CD4-positive, alpha-beta memory T cell (primary cell): Measurements from ENCODE around the gene RABGGTA. TPM values are rescaled to one million over a fixed set of nuclear protein-coding genes. Genes with fewer than 3 reads are reported as not detected.

ENCODE experiments used
- polyA plus RNA-seq, 2 donors: library from polyadenylated mRNA; unstranded; fragments of 300-500 nt; fragmentation: Illumina TruSeq; gene quantifications; one replicate each; pipeline ENCODE4 v1.2.3, GENCODE V29; 2021
- total RNA-seq, 2 experiments: library from RNA; stranded (reverse); gene quantifications; one replicate each; pipeline ENCODE4 v1.2.3, GENCODE V29; 2021

RABGGTA gene
- total and polyA plus RNA-seq, 4 experiments from 2014 or later, result 22.9 to 62.5 (median 44.0) TPM

Other genes with a start within 250 kb of the RABGGTA start
Only the 30 nearest of the 34 such genes appear.
- 10 to 100 TPM; 71.5 to 75.8 TPM for gene DCAF11, start 156.8 kb downstream of the RABGGTA start, total RNA-seq
- gene DCAF11, start 156.8 kb downstream of the RABGGTA start, polyA plus RNA-seq, result 10 to 100 TPM; 75.1 to 93.4 TPM
- gene NRL, start 156.6 kb downstream of the RABGGTA start, total RNA-seq, result 1 to 10 TPM; 2.9 to 4.5 TPM
- 1 to 10 TPM; 1.4 to 1.6 TPM for gene NRL, start 156.6 kb downstream of the RABGGTA start, polyA plus RNA-seq
- 1 to 10 TPM; 3.2 to 4.2 TPM for gene FITM1, start 140.9 kb downstream of the RABGGTA start, total RNA-seq
- gene FITM1, start 140.9 kb downstream of the RABGGTA start, polyA plus RNA-seq, result under 1 TPM; 0.69 to 0.81 TPM
- gene PSME1, start 135.4 kb downstream of the RABGGTA start, total RNA-seq, result 100 to 1,000 TPM; 257 to 273 TPM
- gene PSME1, start 135.4 kb downstream of the RABGGTA start, polyA plus RNA-seq, result 1,000 to 10,000 TPM in 1 of 2 donors, 100 to 1,000 TPM in 1; 976 to 1,008 TPM
- 10 to 100 TPM; 33.0 to 33.9 TPM for gene EMC9, start 130.0 kb downstream of the RABGGTA start, total RNA-seq
- gene EMC9, start 130.0 kb downstream of the RABGGTA start, polyA plus RNA-seq, result 10 to 100 TPM; 11.4 to 13.6 TPM
- gene PSME2, start 125.0 kb downstream of the RABGGTA start, total RNA-seq, result 100 to 1,000 TPM; 143 to 150 TPM
- gene PSME2, start 125.0 kb downstream of the RABGGTA start, polyA plus RNA-seq, result 100 to 1,000 TPM; 511 to 815 TPM
- gene RNF31, start 124.1 kb downstream of the RABGGTA start, total RNA-seq, result 100 to 1,000 TPM; 108 to 113 TPM
- gene RNF31, start 124.1 kb downstream of the RABGGTA start, polyA plus RNA-seq, result 10 to 100 TPM; 44.3 to 75.7 TPM
- gene IRF9, start 110.3 kb downstream of the RABGGTA start, total RNA-seq, result 100 to 1,000 TPM; 154 to 157 TPM
- 100 to 1,000 TPM in 1 of 2 donors, 10 to 100 TPM in 1; 59.3 to 121 TPM for gene IRF9, start 110.3 kb downstream of the RABGGTA start, polyA plus RNA-seq
- gene REC8, start 99.5 kb downstream of the RABGGTA start, total RNA-seq, result 10 to 100 TPM; 27.7 to 30.5 TPM
- gene REC8, start 99.5 kb downstream of the RABGGTA start, polyA plus RNA-seq, result 1 to 10 TPM; 2.8 to 9.8 TPM
- gene IPO4, start 82.8 kb downstream of the RABGGTA start, total RNA-seq, result 10 to 100 TPM; 22.4 to 30.2 TPM
- gene IPO4, start 82.8 kb downstream of the RABGGTA start, polyA plus RNA-seq, result 10 to 100 TPM; 19.8 to 20.2 TPM
- gene TM9SF1, start 76.2 kb downstream of the RABGGTA start, total RNA-seq, result 10 to 100 TPM; 24.1 to 26.3 TPM
- 10 to 100 TPM; 38.4 to 40.6 TPM for gene TM9SF1, start 76.2 kb downstream of the RABGGTA start, polyA plus RNA-seq
- gene TSSK4, start 65.9 kb downstream of the RABGGTA start, total RNA-seq, result 1 to 10 TPM; 1.2 to 1.9 TPM
- 1 to 10 TPM in 1 of 2 donors, under 1 TPM in 1; 0.47 to 1.3 TPM for gene TSSK4, start 65.9 kb downstream of the RABGGTA start, polyA plus RNA-seq
- 100 to 1,000 TPM in 1 of 2 experiments, 10 to 100 TPM in 1; 99.3 to 101 TPM for gene CHMP4A, start 58.1 kb downstream of the RABGGTA start, total RNA-seq
- 100 to 1,000 TPM; 164 to 194 TPM for gene CHMP4A, start 58.1 kb downstream of the RABGGTA start, polyA plus RNA-seq
- gene MDP1, start 55.5 kb downstream of the RABGGTA start, total RNA-seq, result 10 to 100 TPM; 12.5 to 15.3 TPM
- gene MDP1, start 55.5 kb downstream of the RABGGTA start, polyA plus RNA-seq, result 10 to 100 TPM; 27.3 to 28.1 TPM
- gene NEDD8, start 39.2 kb downstream of the RABGGTA start, total RNA-seq, result 100 to 1,000 TPM; 116 to 127 TPM
- gene NEDD8, start 39.2 kb downstream of the RABGGTA start, polyA plus RNA-seq, result 100 to 1,000 TPM; 351 to 425 TPM
- 10 to 100 TPM; 91.0 to 95.8 TPM for gene GMPR2, start 38.7 kb downstream of the RABGGTA start, total RNA-seq
- gene GMPR2, start 38.7 kb downstream of the RABGGTA start, polyA plus RNA-seq, result 100 to 1,000 TPM; 103 to 116 TPM
- gene TINF2, start 29.0 kb downstream of the RABGGTA start, total RNA-seq, result 100 to 1,000 TPM; 131 to 132 TPM
- gene TINF2, start 29.0 kb downstream of the RABGGTA start, polyA plus RNA-seq, result 100 to 1,000 TPM; 151 to 169 TPM
- 10 to 100 TPM; 11.0 to 16.1 TPM for gene TGM1, start 8.4 kb downstream of the RABGGTA start, total RNA-seq
- gene TGM1, start 8.4 kb downstream of the RABGGTA start, polyA plus RNA-seq, result under 1 TPM; 0.11 to 0.12 TPM
- 10 to 100 TPM; 37.6 to 38.6 TPM for gene DHRS1, start 28.2 kb upstream of the RABGGTA start, total RNA-seq
- gene DHRS1, start 28.2 kb upstream of the RABGGTA start, polyA plus RNA-seq, result 10 to 100 TPM; 31.4 to 32.9 TPM
- gene NOP9, start 28.3 kb upstream of the RABGGTA start, total RNA-seq, result 10 to 100 TPM; 23.1 to 28.1 TPM
- 1 to 10 TPM in 1 of 2 donors, under 1 TPM in 1; 0.83 to 1.6 TPM for gene NOP9, start 28.3 kb upstream of the RABGGTA start, polyA plus RNA-seq
- gene CIDEB, start 36.4 kb upstream of the RABGGTA start, total RNA-seq, result 10 to 100 TPM; 22.3 to 26.0 TPM
- 10 to 100 TPM; 17.2 to 24.3 TPM for gene CIDEB, start 36.4 kb upstream of the RABGGTA start, polyA plus RNA-seq
- gene LTB4R2, start 38.5 kb upstream of the RABGGTA start, total RNA-seq, result 10 to 100 TPM; 18.0 to 18.8 TPM
- 1 to 10 TPM; 2.3 to 3.2 TPM for gene LTB4R2, start 38.5 kb upstream of the RABGGTA start, polyA plus RNA-seq
- 10 to 100 TPM; 19.5 to 20.0 TPM for gene LTB4R, start 39.9 kb upstream of the RABGGTA start, total RNA-seq
- 10 to 100 TPM in 1 of 2 donors, 1 to 10 TPM in 1; 9.6 to 10.6 TPM for gene LTB4R, start 39.9 kb upstream of the RABGGTA start, polyA plus RNA-seq
- 1 to 10 TPM; 7.1 to 8.1 TPM for gene ADCY4, start 63.5 kb upstream of the RABGGTA start, total RNA-seq
- under 1 TPM; 0.48 to 0.62 TPM for gene ADCY4, start 63.5 kb upstream of the RABGGTA start, polyA plus RNA-seq
- gene RIPK3, start 68.4 kb upstream of the RABGGTA start, total RNA-seq, result 10 to 100 TPM; 63.0 to 63.5 TPM
- 10 to 100 TPM in 1 of 2 donors, 1 to 10 TPM in 1; 6.2 to 16.7 TPM for gene RIPK3, start 68.4 kb upstream of the RABGGTA start, polyA plus RNA-seq
- gene NFATC4, start 96.6 kb upstream of the RABGGTA start, total RNA-seq, result not detected
- not detected for gene NFATC4, start 96.6 kb upstream of the RABGGTA start, polyA plus RNA-seq
- gene NYNRIN, start 127.4 kb upstream of the RABGGTA start, total RNA-seq, result under 1 TPM in 1 of 2 experiments, not detected in 1; 0.32 TPM
- under 1 TPM in 1 of 2 donors, not detected in 1; 0.02 TPM for gene NYNRIN, start 127.4 kb upstream of the RABGGTA start, polyA plus RNA-seq
- 1 to 10 TPM; 3.8 to 6.1 TPM for gene CBLN3, start 158.1 kb upstream of the RABGGTA start, total RNA-seq
- under 1 TPM in 1 of 2 donors, not detected in 1; 0.41 TPM for gene CBLN3, start 158.1 kb upstream of the RABGGTA start, polyA plus RNA-seq
- 100 to 1,000 TPM; 137 to 142 TPM for gene KHNYN, start 158.4 kb upstream of the RABGGTA start, total RNA-seq
- 10 to 100 TPM; 11.6 to 21.4 TPM for gene KHNYN, start 158.4 kb upstream of the RABGGTA start, polyA plus RNA-seq
- gene SDR39U1, start 171.2 kb upstream of the RABGGTA start, total RNA-seq, result 100 to 1,000 TPM; 102 to 109 TPM
- 10 to 100 TPM; 43.2 to 56.8 TPM for gene SDR39U1, start 171.2 kb upstream of the RABGGTA start, polyA plus RNA-seq